AML-193 (cell line): ENCODE data around the gene MPV17L.
"Not testable (repeated sequence)": the region's sequence is repeated elsewhere in the genome, so short reads cannot be mapped to it uniquely, and the experiment has no call there.

ENCODE experiments used
- DNase-seq, 2 experiments: peaks; one replicate each; lab custom pipeline; 2025; lab: John Stamatoyannopoulos, UW

Gene MPV17L

DNA sequence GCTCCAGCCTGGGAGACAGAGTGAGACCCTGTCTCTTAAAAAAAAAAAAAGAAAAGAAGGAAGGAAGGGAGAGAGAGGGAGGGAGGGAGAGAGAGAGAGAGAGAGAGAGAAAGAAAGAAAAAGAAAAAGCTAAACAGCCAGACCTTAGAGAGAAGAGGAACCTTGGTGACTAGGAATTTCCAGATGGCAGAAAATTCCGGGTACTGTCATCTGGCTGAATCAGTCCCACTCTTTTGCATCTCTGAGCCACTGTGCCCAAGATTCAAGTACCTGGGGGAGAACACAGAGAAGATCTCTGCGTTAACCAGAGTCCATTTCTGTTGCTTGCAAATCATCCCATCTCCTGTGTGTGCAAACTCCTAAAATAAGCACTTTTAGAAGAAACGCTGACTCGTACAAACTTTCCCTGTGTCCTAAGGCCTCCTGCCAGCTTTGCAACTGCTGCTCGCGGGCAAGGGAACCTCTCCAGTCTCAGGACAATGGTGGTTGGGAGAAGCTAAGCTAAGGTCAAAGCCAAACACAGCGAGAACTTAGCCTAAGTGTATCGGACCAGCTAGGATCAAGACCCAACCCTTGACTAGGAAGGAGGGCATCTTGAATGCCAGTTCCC lies 56.8 kb downstream of the MPV17L start:
- no peak for DNase-seq

DNA sequence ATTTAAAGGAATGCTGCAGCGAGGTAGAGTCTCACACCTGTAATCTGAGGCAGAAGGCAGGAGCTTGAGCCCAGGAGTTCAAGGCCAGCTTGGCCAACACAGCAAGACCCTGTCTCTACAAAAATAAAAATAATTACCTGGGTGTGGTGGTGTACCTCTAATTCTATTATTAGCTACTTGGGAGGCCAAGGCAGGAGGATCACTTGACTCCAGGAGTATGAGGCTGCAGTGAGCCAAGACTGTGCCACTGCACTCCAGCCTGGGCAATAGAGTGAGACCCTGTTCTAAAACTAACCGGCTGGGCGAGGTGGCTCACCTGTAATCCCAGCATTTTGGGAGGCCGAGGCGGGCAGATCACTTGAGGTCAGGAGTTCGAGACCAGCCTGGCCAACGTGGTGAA lies 57.7 kb downstream of the MPV17L start:
- not testable (repeated sequence) for DNase-seq

DNA sequence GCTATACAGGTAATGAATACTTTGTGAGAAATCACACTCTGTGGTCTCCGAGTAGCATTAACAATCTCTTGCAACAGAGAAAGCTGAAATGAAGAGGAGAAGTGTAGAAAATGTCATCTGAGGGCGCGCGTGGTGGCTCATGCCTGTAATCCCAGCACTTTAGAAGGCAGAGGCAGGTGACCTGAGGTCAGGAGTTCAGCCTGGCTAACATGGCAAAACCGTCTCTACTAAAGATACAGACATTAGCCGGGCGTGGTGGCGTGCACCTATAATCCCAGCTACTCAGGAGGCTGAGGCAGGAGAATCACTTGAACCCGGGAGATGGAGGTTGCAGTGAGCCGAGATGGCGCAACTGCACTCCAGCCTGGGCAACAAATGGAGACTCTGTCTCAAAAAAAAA lies 59.4 kb downstream of the MPV17L start:
- DNase-seq, result not testable (repeated sequence)

DNA sequence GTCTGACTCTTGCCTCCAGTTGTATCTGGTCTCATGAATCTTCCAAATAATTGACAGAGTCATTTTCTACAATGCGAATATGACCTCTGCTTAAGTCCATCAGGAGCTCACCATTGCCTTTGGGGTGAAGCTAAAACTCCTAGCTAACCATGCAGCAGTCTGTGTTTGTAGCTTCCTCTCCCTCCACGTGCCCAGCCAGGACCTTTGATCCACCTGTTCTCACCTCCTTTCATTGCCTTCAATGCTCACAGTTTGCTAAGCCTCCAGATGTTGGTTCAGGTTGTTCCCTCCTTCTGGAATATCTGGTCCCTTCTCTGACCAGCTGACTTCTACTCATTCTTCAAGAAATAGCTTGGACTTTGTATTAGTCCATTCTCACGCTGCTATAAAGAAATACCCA lies 61.8 kb downstream of the MPV17L start:
- no peak for DNase-seq

DNA sequence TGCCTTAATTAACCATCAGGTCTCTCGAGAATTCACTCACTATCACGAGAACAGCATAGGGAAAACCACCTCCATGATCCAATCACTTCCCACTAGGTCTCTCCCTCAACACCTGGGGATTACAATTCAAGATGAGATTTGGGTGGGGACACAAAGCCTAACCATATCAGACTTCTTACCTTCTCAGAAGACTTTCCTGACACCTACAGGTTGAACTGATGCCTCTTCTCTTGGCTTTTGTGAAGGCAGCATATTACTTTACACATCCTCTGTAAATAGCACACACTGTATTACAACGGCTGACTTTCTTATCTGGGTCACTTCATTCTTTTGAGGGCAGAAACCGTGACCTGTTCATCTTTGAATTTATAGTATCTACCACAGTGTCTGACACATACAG lies 62.4 kb downstream of the MPV17L start:
- no peak for DNase-seq

DNA sequence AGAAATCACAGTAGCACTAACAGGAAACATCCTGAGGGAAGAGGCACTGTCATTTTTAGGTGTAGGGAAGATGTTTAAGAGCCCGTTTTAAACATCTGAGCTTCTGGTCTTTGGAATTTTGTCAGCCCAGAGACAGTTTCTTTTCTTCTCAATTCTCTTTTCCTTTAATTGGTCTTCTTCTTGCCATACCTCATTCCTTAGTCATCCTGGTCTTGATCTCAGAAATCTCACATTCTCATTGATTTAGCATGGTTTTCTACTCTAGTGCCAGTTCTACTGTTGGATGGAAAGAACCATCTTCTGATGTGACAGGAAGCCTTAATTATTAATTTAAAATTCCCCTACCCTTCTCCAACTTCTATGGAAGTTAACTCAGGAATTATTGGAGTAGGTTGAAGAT lies 64.2 kb downstream of the MPV17L start:
- no peak for DNase-seq

DNA sequence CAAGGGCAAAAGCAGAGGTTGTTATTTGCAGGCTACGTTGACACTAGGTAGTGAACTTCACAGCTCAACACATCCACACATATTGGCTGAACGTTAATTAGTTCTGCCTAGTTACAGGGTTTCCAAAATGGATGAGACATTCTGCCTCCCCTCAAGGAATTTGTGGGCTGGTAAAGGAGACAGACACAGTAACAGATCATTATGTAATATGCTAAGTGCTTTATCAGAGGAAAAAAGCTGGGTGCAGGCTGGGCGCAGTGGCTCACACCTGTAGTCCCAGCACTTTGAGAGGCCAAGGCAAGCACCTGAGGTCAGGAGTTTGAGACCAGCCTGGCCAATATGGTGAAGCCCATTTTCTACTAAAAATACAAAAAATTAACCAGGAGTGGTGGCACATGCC lies 65.0 kb downstream of the MPV17L start:
- DNase-seq, result no peak

DNA sequence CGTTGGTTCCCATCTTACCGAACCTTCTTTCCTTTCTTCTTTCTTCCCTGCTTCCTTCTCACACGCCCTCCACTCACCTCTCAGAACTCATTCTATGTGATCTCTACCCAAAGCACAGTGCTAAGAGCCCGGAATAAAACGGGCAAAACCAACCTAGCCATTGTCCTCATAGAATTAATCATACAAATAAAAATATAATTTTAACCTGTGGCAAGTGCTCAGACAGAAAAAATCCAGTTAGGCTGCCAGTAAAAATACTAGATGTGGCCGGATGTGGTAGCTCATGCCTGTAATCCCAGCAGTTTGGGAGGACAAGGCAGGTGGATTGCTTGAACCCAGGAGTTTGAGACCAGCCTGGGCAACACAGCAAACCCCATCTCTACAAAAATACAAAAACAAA lies 65.8 kb downstream of the MPV17L start:
- DNase-seq, result no peak
